T-helper 1 cell treated with Interleukin-12 subunit alpha and Interleukin-12 subunit beta and Interleukin-4 antibody, amounts not matched to agents 30 ng/mL and 1 ng/mL, for 36 hours (primary cell): Measurements from ENCODE around the gene SIX5. TPM values are rescaled to one million over a fixed set of nuclear protein-coding genes. Genes with fewer than 3 reads are reported as not detected.

ENCODE experiments used
- intact Hi-C: fragments of 100-400 bp; cut with micrococcal nuclease; formaldehyde crosslinking; loops from one replicate; pipeline ENCODE4 v1.15.1; 2024
- total RNA-seq: library from RNA; stranded (reverse); gene quantifications from 2 replicates; pipeline ENCODE4 v1.2.3, GENCODE V29; 2022

SIX5 gene
- total RNA-seq, 1 donor from 2014 or later: 2.4 TPM

- intact Hi-C loops: loop anchor here (2.0 to 10.0 kb wide), 2 partner anchors 61 to 487 kb away; no protein-coding TSS in a partner anchor
These were observed 9.1 kb upstream of the SIX5 start for GRCh38 chr19:45778010-45778661.

GRCh38 chr19:45777395-45777961 is 8.4 kb upstream of the SIX5 start:
- intact Hi-C loops: loop anchor here (10.0 kb wide), 1 partner anchor 487 kb away; no protein-coding TSS in a partner anchor

GRCh38 chr19:45774765-45775164 is 5.7 kb upstream of the SIX5 start:
- intact Hi-C loops: loop anchor here (5.0 to 10.0 kb wide), 2 partner anchors 243 to 490 kb away; no protein-coding TSS in a partner anchor

- intact Hi-C loops: loop anchor here (5.0 to 10.0 kb wide), 2 partner anchors 244 to 491 kb away; no protein-coding TSS in a partner anchor
These were observed 4.3 kb upstream of the SIX5 start for GRCh38 chr19:45773384-45773783.

- intact Hi-C loops: loop anchor here (5.0 to 10.0 kb wide), 2 partner anchors 244 to 492 kb away; no protein-coding TSS in a partner anchor
These were observed 3.9 kb upstream of the SIX5 start for GRCh38 chr19:45772912-45773311.

GRCh38 chr19:45772130-45772840 is 3.2 kb upstream of the SIX5 start:
- intact Hi-C loops: loop anchor here (5.0 to 10.0 kb wide), 2 partner anchors 245 to 493 kb away; no protein-coding TSS in a partner anchor

- intact Hi-C loops: loop anchor here (5.0 to 10.0 kb wide), 2 partner anchors 246 to 493 kb away; no protein-coding TSS in a partner anchor
These were observed 2.4 kb upstream of the SIX5 start for GRCh38 chr19:45771311-45771933.

GRCh38 chr19:45770192-45771101 is 1.4 kb upstream of the SIX5 start:
- intact Hi-C loops: loop anchor here (1.0 to 10.0 kb wide), 11 partner anchors 9 to 494 kb away; partner anchors contain the start of genes OPA3, QPCTL and SYMPK

- intact Hi-C loops: loop anchor here (1.0 to 10.0 kb wide), 15 partner anchors 9 to 495 kb away; partner anchors contain the start of genes CCDC61, FBXO46, IRF2BP1 and MYPOP
These were observed 754 bp upstream of the SIX5 start for GRCh38 chr19:45769821-45770191.

- intact Hi-C loops: no loop called here
These were observed 433 bp downstream of the SIX5 start for GRCh38 chr19:45768655-45768983.

- intact Hi-C loops: no loop called here
These were observed 984 bp downstream of the SIX5 start for GRCh38 chr19:45767881-45768654.

GRCh38 chr19:45767410-45767880 is 1.6 kb downstream of the SIX5 start:
- intact Hi-C loops: no loop called here

- intact Hi-C loops: no loop called here
These were observed 2.1 kb downstream of the SIX5 start for GRCh38 chr19:45766869-45767346.

- intact Hi-C loops: no loop called here
These were observed 2.7 kb downstream of the SIX5 start for GRCh38 chr19:45766296-45766868.

- intact Hi-C loops: no loop called here
These were observed 3.3 kb downstream of the SIX5 start for GRCh38 chr19:45765702-45766295.

- intact Hi-C loops: no loop called here
These were observed 3.9 kb downstream of the SIX5 start for GRCh38 chr19:45764945-45765701.

- intact Hi-C loops: no loop called here
These were observed 4.6 kb downstream of the SIX5 start for GRCh38 chr19:45764475-45764874.
